GM18907 (cell line): ENCODE measurements around the gene CMTM4.
"Not testable (repeated sequence)": the region's sequence is repeated elsewhere in the genome, so short reads cannot be mapped to it uniquely, and the experiment has no call there.

Experiments used
- ATAC-seq: cut with Tn5 transposase; IDR thresholded peaks from one replicate; pipeline ENCODE4 v1.9.1; 2021; ENCODE audit warnings: mild to moderate bottlenecking, moderate library complexity; ENCODE audit not compliant: unreplicated experiment

Gene CMTM4

DNA sequence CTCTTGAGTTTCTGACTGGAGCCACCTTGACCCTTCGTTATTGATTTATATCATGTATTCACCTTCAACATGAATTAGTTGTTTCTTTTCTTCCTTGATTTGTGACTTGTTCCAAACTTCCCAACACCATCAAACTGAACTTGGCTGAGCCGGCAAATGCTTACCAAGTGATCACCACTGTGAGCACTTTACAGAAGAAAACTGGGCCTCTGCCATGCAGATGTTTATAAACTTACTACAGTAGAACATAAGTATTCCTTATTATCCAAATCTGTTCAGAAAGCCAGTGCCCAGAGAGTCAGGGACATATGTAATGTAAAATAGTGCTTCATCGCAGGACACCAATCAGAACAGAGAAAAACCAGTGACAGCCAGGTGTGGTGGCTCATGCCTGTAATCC lies 19.9 kb downstream of the CMTM4 start:
- ATAC-seq: no peak

DNA sequence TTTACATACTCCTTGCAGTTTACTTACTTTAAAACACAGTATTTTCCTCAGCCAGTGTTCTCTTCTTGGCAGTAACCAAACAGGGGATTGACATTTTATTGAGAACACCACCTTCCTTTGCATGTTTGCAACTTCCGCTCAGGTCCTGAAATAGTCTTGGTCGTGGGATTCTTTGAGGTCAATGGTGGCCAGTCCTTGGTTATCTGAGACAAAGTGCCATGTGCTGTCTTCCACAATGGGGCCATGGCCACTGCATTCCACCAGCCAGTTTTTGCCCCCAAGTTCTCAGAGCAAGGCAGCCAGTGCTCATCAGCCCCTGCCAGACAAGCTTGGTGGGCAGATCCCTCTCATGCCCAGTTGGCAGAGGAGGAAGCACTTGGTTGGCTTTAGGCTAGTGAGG lies 22.9 kb downstream of the CMTM4 start:
- ATAC-seq: no peak

DNA sequence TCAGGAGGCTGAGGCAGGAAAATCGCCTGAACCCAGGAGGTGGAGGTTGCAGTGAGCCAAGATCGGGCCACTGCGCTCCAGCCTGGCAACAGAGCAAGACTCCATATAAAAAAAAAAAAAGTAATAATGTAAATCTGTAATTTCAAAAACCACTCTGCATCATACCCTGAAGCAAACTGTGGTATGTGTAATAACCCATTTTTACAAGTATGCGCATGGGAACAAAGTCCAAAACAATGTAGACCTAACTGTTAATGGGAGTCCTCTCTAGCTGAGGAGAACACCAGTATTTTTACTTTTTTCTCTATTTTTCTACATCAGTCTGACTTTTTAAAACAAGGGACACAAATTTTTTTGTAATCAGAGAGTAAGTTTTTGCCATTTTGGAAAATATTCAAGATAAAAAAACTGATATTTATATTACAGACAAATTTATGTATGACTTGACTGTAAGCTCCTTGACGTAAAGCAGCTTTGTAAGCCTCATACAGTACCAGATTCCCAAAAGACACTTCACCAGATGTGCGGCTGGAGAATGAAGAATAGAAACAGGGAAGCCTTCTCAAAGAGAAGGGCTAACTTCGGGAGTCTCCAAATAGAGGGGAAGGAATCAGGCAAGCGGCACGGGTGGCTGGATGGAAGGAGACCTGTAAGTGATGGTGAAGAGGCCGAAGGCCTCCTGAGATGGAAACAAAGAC lies 25.7 kb downstream of the CMTM4 start:
- no peak for ATAC-seq

DNA sequence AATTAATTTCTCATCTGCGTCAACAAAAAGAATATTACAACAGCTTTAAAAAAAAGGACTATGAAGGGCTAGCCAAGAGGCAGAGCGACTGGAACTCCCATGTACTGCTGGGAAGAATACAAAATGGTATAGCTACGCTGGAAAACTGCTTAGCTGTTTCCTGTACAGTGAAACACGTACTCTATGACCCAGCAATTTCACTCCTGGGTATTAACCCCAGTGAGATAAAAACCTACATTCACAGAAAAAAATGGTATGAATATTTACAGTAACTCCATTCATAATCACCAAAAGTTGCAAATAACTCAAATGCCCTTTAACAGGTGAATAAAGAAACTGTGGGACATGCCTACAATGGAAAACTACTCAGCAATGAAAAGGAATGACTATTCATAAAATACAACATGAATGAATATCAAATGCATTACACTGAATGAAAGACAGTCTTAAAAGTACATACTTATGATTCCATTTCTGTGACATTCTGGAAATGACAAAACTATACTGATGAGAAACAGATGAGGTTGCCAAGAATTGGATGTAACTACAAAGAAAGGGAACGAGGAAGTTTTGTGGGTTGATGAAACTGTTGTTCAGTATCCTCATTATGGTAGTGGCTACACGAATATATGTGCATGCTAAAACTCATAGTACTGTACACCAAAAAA lies 27.6 kb downstream of the CMTM4 start:
- no peak for ATAC-seq

DNA sequence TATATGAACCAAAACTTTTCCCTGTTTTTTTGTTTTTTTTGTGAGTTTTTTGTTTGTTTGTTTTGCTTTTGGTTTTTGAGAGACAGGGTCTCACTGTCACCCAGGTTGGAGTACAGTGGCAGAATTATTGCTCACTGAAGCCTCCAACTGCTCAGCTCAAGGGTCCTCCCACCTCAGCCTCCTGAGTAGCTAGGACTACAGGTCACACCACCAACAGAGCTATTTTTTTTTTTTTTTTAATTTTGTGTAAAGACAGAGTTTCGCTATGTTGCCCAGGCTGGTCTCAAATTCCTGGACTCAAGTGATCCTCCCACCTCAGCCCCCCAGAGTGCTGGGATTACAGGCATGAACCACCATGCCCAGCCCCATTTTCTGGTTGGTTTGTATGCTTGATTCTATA lies 28.6 kb downstream of the CMTM4 start:
- ATAC-seq: no peak

DNA sequence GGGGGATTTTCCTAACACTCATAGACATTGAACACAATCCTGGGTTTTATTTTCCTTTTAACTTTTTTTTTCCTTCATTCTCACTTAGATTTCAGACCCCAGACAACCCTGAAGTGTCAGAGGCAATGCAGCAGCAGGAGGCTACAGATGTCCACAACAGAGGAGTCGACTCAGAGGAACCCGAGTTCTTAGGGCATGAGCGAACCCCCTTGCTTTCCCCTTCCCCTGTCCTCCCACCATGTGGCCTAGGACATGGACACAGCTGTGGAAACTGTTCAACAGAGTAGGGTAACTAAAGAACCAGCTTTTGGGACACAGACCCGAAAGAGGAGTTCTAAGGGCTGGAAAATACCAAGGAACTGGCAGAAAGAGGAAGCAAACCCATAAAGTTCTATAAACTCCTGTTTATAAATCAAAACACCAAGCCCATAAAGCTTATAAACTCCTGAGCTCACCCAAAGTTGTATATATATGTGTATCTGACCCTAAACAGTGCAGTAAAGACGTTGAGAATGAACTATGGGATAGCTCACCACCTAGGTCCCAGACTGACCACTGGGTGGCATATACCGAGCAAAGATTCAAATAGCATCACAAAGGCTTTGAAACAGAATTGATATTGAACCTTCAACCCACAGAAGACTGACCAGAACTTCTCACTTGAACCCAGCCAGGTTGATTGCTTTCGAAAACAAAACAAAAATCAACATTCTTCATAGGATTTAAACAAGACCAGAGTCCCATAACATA lies 33.9 kb downstream of the CMTM4 start:
- no peak for ATAC-seq

DNA sequence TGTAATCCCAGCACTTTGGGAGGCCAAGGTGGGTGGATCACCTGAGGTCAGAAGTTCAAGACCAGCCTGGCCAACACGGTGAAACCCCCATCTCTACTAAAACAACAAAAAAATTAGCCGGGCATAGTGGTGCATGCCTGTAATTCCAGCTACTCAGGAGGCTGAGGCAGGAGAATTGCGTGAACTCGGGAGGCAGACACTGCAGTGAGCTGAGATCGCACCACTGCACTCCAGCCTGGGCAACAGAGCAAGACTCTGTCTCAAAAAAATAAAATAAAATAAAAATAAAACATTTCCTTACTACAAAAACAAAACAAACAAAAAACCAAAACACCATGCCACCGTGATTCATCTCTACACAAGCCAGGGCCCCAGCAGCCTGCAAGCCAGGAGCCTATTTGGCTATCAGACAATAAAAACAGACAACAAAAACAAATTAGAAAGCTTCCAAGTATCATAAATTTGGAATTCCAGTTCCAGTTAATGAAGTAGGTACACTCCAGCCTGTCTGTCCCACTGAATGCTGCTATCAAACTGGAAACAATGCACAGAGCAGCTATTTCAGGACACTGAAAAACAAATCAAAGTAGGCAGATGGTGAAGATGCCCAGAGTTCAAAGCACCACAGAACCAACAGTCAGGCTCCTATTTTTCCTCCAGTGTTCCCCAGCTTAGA lies 34.7 kb downstream of the CMTM4 start:
- not testable (repeated sequence) for ATAC-seq

DNA sequence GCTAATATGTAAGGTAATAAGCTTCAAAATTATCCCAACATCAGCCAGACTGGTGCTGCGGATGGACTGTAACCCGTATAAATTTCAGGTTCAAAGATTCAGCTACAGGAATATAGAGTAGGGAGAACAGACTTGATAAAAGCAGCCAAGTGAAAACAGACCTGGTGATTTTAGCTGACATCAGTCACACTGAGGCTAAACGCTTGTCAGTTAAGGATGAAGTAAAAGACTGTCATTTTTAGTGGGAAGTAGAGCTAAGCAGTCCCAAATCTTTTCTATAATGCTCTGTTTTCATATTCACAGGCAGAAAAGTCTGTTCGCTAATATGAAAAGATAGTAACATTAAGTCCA lies 35.4 kb downstream of the CMTM4 start:
- no peak for ATAC-seq

DNA sequence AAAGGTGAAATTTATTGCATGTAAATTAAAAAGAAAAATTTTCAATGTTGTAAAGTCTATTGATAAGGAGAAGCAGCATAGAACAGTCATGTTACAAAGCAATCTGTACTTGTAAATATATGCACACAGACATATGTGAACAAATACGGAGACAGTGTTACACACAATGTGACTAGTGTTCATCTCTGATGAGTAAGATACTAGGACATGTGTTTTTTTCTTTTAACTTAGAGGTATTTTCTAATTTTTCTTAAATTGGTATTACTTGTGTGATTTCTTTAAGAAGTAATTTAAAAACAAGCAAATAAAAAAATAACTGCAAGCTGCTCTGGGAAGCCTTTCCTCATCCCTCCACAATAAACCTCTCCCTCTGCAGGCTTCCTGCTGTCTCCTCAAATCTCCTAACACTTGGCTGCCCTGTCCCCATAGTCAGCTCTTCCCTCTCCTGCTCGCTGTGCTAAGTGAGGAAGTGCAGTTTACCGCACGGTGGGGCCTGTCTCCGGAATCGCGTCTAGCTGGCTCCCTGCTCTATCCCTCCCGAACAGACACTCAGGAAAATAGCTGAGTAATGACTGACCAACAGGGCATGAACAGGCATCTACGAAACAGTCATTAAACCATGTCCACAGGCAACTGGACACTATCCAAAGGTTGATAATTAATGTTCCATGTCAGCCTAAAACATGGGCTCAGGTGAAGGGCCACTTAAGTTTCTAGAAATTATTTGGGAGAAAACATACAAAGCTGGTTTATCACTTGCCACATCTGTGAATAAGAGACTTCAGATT lies 35.9 kb downstream of the CMTM4 start:
- ATAC-seq: no peak

DNA sequence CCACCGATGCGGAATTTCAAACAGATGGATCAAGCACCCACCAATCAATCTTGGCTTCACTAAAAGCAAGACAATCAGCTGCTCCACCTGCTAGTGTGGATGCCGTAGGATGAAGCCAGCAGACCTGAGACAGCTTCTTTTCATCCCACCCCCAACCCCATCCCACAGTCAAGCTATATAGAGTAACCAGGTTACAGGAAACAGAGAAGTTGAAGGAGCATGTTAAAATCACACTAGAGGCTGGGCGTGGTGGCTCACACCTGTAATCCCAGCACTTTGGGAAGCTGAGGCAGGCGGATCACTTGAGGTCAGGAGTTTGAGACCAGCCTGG lies 37.7 kb downstream of the CMTM4 start:
- no peak for ATAC-seq

DNA sequence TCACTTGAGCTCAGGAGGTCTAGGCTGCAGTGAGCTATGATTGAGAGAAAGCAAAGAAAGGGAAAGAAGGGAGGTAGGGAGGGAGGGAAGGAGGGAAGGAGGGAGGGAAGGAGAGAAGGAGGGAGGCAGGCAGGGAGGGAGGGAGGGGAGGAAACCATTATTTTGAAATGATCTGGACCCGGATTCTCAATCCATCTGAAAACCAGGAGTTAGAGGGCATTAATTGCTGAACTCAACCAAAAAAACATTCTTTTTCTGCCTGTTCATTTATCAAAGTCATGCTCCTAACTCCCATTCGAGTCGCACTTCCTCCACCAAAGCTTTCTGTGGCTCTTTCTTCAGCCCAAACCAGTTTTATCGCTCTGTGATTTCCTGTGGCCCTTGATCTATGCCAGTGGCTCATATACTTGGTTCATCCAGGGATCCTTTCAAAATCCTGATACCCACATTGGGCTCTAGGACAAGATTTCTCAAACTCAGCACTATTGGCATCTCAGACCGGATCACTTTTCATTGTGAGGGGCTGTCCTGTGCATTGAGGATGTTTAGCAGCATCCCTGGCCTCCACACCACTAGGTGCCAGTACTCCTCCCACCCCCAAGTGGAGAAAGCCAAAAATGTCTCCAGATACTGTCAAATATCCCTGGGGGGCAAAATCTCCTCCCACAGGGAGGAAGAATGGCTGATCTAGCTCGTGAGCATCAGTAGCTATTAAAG lies 38.2 kb downstream of the CMTM4 start:
- ATAC-seq: no peak

DNA sequence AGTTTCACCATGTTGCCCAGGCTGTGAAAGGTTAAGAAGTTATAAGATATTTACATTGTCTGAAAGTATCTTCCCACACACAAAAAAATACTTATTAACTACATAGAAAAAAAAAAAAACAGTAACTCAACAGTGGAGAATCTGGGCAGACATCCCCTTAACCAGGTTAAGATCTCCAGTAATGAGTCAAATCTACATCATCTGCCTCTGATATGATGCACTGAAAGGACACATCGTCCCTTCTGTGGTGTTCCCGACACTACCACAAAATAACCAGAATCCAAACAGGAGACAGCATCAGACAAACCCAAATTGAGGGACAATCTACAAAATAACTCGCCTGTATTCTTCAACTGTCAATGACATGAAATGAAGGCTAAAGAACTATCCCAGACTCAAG lies 40.0 kb downstream of the CMTM4 start:
- no peak for ATAC-seq

DNA sequence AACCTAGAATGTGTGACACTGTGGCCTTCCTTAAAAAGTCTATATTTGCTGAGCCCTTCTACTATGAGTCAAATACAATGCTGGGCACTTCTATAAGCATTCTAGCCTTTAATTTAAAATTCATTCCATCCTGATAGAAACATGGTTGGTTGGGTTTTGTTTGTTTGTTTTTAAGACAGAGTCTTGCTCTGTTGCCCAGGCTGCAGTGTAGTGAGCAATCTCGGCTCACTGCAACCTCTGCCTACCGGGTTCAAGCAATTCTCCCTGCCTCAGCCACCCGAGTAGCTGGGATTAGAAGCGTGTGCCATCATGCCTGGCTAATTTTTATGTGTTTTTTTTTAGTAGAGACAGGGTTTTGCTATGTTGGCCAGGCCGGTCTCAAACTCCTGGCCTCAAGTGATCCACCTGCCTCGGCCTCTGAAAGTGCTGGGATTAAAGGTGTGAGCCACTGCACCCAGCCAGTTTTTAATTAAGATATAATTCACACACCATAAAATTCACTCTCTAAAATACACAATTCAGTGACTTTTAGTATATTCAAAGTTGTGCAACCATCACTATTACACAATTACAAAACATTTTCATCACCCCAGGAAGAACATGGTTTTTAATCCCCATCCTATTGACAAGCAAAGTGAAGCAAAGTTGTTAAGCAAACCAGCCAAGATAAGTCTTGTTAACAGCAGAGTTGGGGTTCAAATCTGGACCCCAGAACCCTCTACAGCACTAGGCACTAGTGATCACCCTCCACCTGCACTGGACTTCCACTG lies 42.8 kb downstream of the CMTM4 start:
- ATAC-seq: no peak

DNA sequence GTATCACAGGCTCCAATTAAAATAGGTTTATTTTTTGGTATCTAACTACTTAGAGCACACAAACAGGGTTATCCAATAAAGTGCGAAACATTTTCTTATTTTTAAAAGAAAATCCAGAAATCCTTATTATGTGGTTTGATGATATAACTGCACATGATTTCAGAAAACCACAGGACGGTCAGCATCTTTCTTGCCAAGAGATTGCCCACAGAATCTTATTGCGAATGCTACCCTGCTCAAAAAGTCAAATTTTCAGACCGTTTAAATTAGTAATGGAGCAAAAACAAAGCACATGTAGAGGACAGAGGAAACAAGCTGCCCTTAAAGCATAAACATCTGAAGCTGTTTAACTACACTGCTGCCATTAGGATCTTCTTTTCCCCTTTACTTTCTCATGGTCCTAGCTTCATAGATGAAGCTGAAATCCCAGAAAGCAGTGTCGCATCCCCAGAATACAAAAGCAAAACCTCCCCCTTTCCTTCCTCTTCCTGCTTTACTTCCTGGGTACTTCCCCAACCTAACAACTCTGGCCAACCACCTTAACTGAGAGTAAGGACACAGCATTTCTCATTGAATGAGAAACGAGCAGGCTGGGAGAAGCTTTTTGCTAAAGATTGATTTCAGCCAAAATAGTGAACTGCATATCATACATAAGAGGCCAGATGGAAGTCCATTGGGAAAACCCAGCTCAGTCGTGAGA lies 43.7 kb downstream of the CMTM4 start:
- no peak for ATAC-seq

DNA sequence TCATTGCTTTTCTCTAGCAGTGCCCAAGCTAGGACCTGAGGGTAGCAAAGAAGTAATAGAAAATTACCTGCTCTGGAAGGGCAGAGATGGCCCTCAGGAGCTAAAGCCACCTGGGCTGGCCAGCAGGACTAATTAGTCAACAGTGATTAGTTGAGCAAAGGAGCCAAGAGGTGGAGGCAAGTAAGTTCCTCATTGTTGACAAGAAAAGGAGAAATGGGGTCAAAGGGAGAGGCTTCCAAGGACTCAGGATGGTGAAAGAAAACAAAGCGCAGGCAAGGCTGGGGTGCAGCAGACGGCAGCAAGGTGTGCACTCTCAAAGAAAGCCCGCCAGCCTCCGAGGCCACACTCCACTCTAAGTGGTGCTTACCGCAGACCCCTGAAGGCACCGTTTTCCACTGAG lies 44.6 kb downstream of the CMTM4 start:
- no peak for ATAC-seq

DNA sequence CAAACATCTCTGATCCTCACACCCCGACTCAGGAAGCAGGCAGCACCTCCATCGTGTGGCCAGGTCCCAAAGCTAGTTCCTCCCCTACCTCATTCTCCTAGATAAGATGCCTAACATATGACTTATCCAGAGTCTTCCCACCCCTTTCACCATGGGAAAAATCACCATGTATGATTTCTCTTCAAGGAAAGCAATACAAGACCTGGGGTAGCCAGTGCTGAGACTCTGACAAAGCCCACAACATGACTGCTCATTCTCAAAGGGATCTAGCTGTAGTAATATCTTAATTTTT lies 45.1 kb downstream of the CMTM4 start:
- no peak for ATAC-seq

DNA sequence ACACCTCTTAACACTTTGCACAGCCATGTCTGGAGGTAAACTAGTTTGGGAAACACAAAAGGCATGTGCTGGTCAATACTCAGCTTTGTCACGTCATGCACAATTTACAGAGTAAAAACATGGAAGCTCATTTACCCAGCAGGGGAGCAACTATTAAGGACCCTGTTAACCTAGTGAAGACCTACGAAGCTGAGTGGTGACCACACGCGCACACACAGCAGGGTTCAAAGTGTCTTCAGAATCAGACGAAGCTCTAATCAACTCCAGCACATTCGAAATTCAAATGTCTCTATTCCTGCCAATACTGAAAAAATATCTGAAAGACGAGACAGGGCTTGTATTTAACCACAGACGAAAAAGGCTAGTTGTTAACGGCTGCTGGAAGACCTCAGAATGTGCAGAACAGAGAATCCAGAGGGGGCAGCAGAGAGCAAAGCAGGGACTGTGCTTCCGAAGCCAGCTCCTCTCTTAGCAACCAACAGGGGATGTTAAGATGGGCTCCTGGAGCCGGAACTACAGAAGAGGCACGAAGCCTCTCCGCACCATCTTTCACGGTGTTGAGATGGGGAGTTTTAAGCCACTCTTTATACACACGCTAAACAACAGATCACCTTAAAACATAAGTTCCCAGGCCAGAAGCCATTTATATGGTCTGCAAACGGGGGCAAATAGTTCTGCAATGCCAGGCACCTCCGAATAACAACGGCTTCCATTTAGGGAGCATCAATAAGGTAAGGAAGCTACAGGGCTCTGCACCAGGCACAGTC lies 45.7 kb downstream of the CMTM4 start:
- ATAC-seq: peak; percentile 98

DNA sequence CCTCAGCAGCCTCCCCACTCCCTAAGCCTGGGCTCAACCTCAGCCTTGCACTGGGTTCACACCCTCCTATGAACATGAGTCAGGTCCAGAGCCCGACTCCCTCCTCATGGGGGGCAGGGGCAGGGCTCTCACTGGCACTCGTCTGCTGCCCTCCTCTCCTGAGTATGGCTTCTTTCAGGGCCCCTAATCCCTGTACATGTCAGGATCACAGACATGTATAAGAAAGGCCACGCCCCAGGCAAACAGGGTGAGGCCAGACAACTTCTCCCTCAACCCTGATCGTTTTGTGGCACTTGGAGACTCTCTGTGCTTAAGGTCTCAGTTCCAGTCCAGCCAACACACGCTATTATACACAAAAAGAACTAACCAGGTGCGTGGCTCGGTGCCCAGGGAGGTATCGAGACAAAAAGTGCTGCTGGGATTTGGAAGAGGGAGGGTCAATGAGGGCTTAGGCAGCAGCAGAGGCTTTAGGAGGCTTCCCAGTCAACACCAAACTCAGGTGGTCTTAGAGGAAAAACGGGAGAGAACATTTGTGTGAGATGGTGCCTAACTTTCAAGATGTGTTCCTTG lies 46.8 kb downstream of the CMTM4 start:
- ATAC-seq: no peak
